DND-41 (cell line): Measurements from ENCODE around the gene RNF213.
"Not testable (repeated sequence)": the region's sequence is repeated elsewhere in the genome, so short reads cannot be mapped to it uniquely, and the experiment has no call there.

Experiments
- ATAC-seq: fragments of 200-7000 bp; cut with Tn5 transposase; 3 replicates; pipeline ENCODE4 v1.9.1; 2021; ENCODE audit warnings: low read depth; ENCODE audit not compliant: insufficient read depth
- DNase-seq: peaks from one replicate; pipeline ENCODE4 v3.0.0-alpha.2; 2020
- H2AFZ ChIP-seq: 2 replicates; pipeline ENCODE4 v1.6.0; 2012; ENCODE audit warnings: low read depth, low read length
- H3K27ac ChIP-seq: 2 replicates; pipeline ENCODE4 v1.5.1; 2012; ENCODE audit warnings: low read length, inconsistent platforms
- H3K27me3 ChIP-seq: fragments of 200-600 bp; sonication (generic); 2 replicates; pipeline ENCODE4 v1.6.0; 2012; ENCODE audit warnings: low read length, mild to moderate bottlenecking, inconsistent platforms; ENCODE audit not compliant: insufficient read depth, poor library complexity
- H3K36me3 ChIP-seq: 2 replicates; pipeline ENCODE4 v1.5.1; 2012; ENCODE audit warnings: low read length, inconsistent platforms; ENCODE audit not compliant: insufficient read depth
- H3K4me1 ChIP-seq: 2 replicates; pipeline ENCODE4 v1.5.1; 2012; ENCODE audit warnings: mild to moderate bottlenecking, low read length; ENCODE audit not compliant: insufficient read depth
- H3K4me2 ChIP-seq: 2 replicates; pipeline ENCODE4 v1.6.0; 2012; ENCODE audit warnings: mild to moderate bottlenecking, moderate library complexity, low read length, inconsistent platforms; ENCODE audit not compliant: insufficient read depth
- H3K4me3 ChIP-seq, 2 experiments: fragments of 200-600 bp in 1 of 2; shearing (Covaris generic) in 1 of 2; 2 replicates each; pipeline ENCODE4 v1.5.1; 2012 to 2016; ENCODE audit warnings: inconsistent platforms in 2 of 2, low read length in 2 of 2, mild to moderate bottlenecking in 2 of 2, low read depth in 1 of 2, moderate library complexity in 1 of 2
- H3K79me2 ChIP-seq: 2 replicates; pipeline ENCODE4 v1.6.0; 2012; ENCODE audit warnings: low read length, inconsistent platforms; ENCODE audit not compliant: insufficient read depth
- H3K9ac ChIP-seq: 2 replicates; pipeline ENCODE4 v1.6.0; 2012; ENCODE audit warnings: low read depth, mild to moderate bottlenecking, inconsistent platforms, low read length, moderate library complexity
- H3K9me3 ChIP-seq: 2 replicates; pipeline ENCODE4 v1.5.1; 2012; ENCODE audit warnings: low read length, moderate library complexity, mild to moderate bottlenecking, inconsistent platforms; ENCODE audit not compliant: insufficient read depth, severe bottlenecking
- H4K20me1 ChIP-seq: 2 replicates; pipeline ENCODE4 v1.6.0; 2012; ENCODE audit warnings: low read length; ENCODE audit not compliant: insufficient read depth
- CTCF ChIP-seq: IDR thresholded peaks from 2 replicates; pipeline ENCODE4 v1.5.1; 2012; ENCODE audit warnings: borderline replicate concordance, low read length, moderate library complexity, mild to moderate bottlenecking; ENCODE audit not compliant: poor library complexity, severe bottlenecking; ENCODE audit errors: extremely low read depth
- EZH2 ChIP-seq: IDR thresholded peaks from 3 replicates; pipeline ENCODE4 v1.6.1; 2012; ENCODE audit warnings: borderline replicate concordance, low read depth, mild to moderate bottlenecking, moderate library complexity, low read length, inconsistent platforms; ENCODE audit not compliant: severe bottlenecking

Gene RNF213

GRCh38 chr17:80312621-80313135 lies 52.0 kb downstream of the RNF213 start:
- H3K4me1 ChIP-seq: no peaks in the 10 kb centered on the region
- H3K27ac ChIP-seq: no peak overlapping the region
- H4K20me1 ChIP-seq: peaks cover 19% of the 10 kb centered on the region
- DNase-seq (no peak), ATAC-seq (no peak)
- no peaks in the 10 kb centered on the region for H3K27me3 ChIP-seq
- no peak for TF ChIP-seq CTCF
- no peak for TF ChIP-seq EZH2
- no peak overlapping the region for H3K4me3 ChIP-seq
- peaks cover 7% of the 10 kb centered on the region; the same call in 1 of the 2 replicates for H3K79me2 ChIP-seq
- no peak overlapping the region for H3K9ac ChIP-seq
- H3K36me3 ChIP-seq: peaks cover 73% of the 10 kb centered on the region
- H3K4me2 ChIP-seq: no peak overlapping the region
- H2AFZ ChIP-seq: no peak overlapping the region
- H3K9me3 ChIP-seq: no peaks in the 10 kb centered on the region

GRCh38 chr17:80313160-80313829 lies 52.6 kb downstream of the RNF213 start:
- DNase-seq: no peak
- H3K4me2 ChIP-seq: no peak overlapping the region
- no peak for TF ChIP-seq CTCF
- no peak for TF ChIP-seq EZH2
- H3K27ac ChIP-seq: no peak overlapping the region
- H3K36me3 ChIP-seq: peaks cover 73% of the 10 kb centered on the region
- ATAC-seq: no peak
- peaks cover 19% of the 10 kb centered on the region for H4K20me1 ChIP-seq
- no peaks in the 10 kb centered on the region for H3K4me1 ChIP-seq
- H3K9ac ChIP-seq: no peak overlapping the region
- no peak overlapping the region for H2AFZ ChIP-seq
- no peaks in the 10 kb centered on the region for H3K9me3 ChIP-seq
- peaks cover 7% of the 10 kb centered on the region; the same call in 1 of the 2 replicates for H3K79me2 ChIP-seq
- no peak overlapping the region for H3K4me3 ChIP-seq
- H3K27me3 ChIP-seq: no peaks in the 10 kb centered on the region

GRCh38 chr17:80313946-80314345 lies 53.3 kb downstream of the RNF213 start:
- Histone ChIP-seq H3K36me3 (peaks cover 71% of the 10 kb centered on the region), H4K20me1 (peaks cover 19% of the 10 kb centered on the region)
- DNase-seq, H3K79me2 ChIP-seq, H3K9me3 ChIP-seq, H3K4me3 ChIP-seq, H3K27ac ChIP-seq, H3K27me3 ChIP-seq, H3K4me1 ChIP-seq, ATAC-seq, H2AFZ ChIP-seq, H3K9ac ChIP-seq, H3K4me2 ChIP-seq: not testable (repeated sequence)

GRCh38 chr17:80315517-80316182 lies 55.0 kb downstream of the RNF213 start:
- Histone ChIP-seq H4K20me1 (peaks cover 19% of the 10 kb centered on the region), H3K27ac (no peak overlapping the region), H3K4me3 (no peak overlapping the region), H2AFZ (no peak overlapping the region), H3K4me1 (no peaks in the 10 kb centered on the region), H3K79me2 (peaks cover 7% of the 10 kb centered on the region; the same call in 1 of the 2 replicates), H3K36me3 (peaks cover 72% of the 10 kb centered on the region), H3K27me3 (no peaks in the 10 kb centered on the region), H3K9ac (no peak overlapping the region), H3K9me3 (no peaks in the 10 kb centered on the region), H3K4me2 (no peak overlapping the region)
- ATAC-seq (no peak), DNase-seq (no peak)
- TF ChIP-seq EZH2: no peak
- no peak for TF ChIP-seq CTCF
